HG02610 (cell line): Measurements from ENCODE around the gene PTCRA.
"Not testable (repeated sequence)": the region's sequence is repeated elsewhere in the genome, so short reads cannot be mapped to it uniquely, and the experiment has no call there.

Source experiments
- ATAC-seq: cut with Tn5 transposase; IDR thresholded peaks from one replicate; pipeline ENCODE4 v1.9.1; 2021; ENCODE audit warnings: mild to moderate bottlenecking, moderate library complexity; ENCODE audit not compliant: unreplicated experiment

PTCRA gene

DNA sequence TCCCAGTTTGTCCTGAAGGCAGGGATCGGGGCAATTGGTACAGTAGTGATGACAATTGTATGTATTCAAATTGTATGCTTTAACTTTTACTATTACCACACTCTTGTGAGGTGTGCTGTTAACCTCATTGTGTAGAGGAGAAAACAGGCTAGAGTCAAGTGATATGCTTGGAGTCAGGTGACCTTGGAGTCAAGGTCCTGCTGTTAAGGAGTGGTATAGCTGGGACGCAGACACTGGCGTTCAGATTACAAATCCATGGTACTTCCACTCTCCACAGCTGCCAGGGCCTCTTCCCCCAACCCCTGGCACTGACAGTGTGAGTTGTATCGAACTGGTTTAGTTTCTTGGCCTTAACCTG, 23.9 kb downstream of the PTCRA start:
- no peak for ATAC-seq

GRCh38 chr6:42940493-42941045, 24.7 kb downstream of the PTCRA start:
- ATAC-seq, result no peak

DNA sequence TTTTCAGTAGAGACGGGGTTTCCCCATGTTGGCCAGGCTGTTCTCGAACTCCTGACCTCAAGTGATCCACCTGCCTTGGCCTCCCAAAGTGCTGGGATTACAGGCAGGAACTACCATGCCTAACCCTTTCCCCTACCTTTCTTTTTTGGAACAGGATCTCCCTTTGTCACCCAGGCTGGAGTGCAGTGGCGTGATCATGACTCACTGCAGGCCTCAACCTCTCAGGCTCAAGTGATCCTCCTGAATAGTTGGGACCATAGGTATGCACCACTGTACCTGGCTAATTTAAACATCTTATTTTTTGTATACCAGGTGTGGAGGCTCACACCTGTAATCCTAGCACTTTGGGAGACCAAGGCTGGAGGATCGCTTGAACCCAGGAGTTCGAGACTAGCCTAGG, 25.5 kb downstream of the PTCRA start:
- ATAC-seq, result not testable (repeated sequence)

DNA sequence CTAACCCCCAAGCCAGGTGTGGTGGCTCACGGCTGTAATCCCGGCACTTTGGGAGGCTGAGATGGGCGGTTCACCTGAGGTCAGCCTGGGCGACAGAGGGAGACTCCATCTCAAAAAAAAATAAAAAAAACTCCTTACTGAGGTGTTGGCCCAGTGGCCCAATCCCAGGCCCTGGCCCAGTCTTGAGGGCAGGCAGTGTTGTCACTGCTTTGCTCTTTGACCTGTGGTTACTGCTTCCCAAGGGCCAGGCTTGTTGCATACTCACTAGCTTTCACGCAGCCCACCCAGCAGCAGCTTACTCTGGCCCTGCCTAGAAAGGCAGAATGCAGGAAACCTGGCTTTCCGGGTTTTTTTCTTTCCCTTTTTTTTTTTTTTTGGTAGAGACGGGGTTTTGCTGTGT, 26.6 kb downstream of the PTCRA start:
- ATAC-seq, result no peak

GRCh38 chr6:42947950-42948349, 32.1 kb downstream of the PTCRA start:
- ATAC-seq, result no peak

DNA sequence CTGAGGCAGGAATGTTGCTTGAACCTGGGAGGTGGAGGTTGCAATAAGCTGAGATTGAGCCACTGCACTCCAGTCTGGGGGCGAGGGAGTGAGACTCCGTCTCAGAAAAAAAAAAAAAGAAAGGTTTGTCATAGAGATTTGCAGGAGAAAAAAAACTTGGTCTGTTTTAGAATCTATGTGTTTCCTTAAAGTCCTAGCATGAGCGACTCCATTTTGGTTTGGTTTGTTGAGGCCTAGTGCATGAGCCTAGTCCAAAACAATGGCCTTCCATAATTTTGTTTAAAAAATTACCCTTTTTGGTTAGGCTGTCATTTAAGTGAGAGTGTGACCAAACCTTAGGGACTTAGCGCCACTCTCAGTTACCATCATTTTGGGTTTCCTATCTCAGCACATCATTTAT, 36.5 kb downstream of the PTCRA start:
- no peak for ATAC-seq

GRCh38 chr6:42954405-42954804, 38.6 kb downstream of the PTCRA start:
- ATAC-seq, result not testable (repeated sequence)

- ATAC-seq, result no peak
Observed at GRCh38 chr6:42958125-42958524, 42.3 kb downstream of the PTCRA start.

DNA sequence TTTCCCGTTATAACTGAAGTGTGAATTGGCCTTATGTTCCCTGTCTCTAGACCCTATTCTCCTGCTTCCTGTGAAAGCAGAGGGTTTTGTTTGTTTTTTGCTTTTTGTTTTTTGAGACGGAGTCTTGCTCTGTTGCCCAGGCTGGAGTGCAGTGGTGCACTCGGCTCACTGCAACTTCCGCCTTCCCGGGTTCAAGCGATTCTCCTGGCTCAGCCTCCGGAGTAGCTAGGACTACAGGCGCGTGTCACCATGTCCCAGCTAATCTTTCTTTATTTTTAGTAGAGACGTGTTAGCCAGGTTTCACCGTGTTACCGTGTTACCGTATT, 44.0 kb downstream of the PTCRA start:
- ATAC-seq, result no peak

DNA sequence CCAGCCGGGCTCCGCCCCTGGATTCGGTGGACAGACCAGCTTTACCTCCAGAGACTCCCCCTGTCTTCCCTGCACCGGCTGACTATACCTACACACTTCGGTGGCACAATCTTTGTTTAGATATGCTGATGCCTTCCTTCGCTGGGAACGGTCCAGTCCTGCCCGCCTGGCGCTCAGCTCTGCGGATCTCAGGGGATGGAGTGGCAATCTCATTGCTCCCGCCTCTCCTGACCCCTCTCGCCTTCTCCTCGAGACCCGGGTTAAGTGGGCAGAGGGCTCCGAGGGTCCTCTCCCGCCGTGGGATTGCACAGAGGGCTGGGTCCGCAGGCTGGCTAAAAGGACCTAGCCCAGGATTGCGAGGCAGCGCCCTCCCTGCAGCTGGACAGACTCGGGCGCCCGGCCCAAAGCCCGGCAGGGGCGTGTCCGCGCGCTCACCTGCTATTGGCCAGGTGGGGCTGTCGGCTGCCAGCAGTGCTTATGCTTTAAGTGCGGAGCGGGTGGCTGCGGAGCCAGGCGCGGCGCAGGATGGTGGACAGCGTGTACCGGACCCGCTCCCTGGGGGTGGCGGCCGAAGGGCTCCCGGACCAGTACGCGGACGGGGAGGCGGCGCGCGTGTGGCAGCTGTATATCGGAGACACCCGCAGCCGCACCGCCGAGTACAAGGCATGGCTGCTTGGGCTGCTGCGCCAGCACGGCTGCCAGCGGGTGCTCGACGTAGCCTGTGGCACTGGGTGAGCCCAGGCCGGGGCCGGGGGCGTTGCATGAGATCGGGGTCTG, 44.6 kb downstream of the PTCRA start, which contains the start of gene GNMT:
Gene GNMT, plus strand, starts transcription at position 512 of the 777 bp plus-strand sequence. Its CDS starts 14 bp downstream, at position 526.
- ATAC-seq, result no peak

DNA sequence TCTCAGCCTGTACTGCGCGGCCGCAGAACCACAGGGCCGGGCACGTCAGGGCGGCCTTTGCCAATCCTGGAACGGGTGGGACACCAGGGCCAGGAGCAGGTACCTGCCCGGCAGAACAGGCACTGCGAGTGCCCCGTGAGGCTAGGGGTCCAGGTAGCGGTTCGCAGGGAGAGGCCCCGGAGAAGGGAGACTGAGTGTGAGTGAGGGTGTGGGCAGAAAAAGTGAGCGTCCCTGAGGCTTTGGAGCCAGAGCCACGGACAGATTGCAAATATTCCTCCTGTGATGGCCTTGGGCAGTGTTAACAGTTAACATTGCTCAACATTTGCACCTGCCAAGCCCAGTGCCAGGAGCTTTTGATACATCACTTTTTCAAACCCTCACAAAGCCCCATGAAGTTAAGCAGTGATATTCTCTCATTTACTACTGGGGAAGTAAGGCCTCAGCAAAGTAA, 45.2 kb downstream of the PTCRA start:
- no peak for ATAC-seq

DNA sequence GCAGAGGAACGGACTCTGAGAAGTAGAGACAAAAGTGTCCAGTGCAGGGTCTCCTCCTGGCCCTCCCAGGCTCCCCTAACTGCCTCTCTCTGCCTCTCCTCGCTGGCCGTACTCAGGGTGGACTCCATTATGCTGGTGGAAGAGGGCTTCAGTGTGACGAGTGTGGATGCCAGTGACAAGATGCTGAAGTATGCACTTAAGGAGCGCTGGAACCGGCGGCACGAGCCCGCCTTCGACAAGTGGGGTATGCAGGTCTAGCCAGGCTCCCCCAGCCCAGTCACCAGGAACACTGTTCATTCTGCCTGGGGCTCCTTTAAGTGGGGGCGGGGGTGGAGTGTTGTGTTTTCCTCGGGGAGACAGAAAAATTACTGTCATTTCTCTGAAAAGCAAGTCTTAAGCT, 46.2 kb downstream of the PTCRA start:
- no peak for ATAC-seq

DNA sequence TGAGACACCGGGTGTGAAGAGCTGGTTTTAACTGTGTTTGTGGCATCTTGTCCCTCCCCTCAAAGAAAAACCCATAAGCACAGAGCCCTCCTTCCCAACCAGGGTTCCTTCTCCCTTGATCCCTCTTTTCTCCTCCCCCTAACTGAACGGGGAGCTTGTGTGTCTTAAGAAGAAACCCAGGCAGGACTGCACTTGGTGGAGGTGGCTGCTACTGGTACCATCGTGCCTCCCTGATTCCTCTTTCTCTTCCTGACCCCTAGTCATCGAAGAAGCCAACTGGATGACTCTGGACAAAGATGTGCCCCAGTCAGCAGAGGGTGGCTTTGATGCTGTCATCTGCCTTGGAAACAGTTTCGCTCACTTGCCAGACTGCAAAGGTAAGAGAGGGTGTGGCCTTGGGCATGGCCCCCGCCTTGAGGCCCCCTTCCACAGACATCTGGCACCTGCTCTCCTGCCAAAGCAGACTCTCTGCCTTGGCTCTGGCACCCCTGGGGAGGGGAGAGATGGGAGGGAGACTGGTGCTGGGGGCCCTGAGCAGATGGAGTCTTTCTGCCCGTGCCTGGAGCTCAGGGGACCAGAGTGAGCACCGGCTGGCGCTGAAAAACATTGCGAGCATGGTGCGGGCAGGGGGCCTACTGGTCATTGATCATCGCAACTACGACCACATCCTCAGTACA, 46.8 kb downstream of the PTCRA start:
- no peak for ATAC-seq

GRCh38 chr6:42963179-42963854, 47.5 kb downstream of the PTCRA start:
- ATAC-seq, result no peak

DNA sequence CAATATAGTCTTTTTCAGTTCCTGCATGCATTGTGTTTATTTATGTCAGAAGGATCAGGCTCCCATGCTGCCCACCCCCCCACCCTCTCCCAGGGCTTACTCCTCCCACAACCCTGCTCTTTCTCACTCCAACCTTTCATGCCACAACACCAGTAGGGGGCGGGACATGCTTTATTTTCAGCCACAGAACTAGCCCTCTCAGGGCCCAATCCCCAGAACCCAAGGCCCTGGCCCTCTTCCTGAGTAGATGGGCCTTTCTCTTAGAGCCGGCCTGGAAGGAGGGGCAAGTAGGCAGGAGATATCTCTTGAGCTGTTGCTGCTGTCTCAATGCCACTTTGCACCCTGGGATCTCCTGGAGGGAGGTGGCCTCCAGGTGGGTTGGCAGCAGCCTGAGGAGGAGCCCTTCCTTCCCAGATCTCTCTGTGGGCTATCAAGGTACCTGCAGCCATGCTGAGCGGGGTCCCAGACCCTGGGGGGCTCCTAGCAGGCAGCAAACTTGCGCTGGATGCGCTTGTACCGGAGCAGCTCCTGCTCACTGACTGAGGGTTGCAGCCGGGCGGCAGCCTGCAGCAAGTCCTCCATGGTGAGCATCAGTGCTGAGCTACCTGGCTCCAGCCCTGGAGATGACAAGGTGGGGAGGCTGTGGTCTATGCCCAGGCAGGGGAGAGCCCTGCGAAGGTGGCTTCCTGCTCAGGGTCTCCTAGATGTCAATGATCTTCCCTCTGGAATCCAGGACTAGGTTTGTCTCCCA, 48.2 kb downstream of the PTCRA start:
- ATAC-seq, result no peak

DNA sequence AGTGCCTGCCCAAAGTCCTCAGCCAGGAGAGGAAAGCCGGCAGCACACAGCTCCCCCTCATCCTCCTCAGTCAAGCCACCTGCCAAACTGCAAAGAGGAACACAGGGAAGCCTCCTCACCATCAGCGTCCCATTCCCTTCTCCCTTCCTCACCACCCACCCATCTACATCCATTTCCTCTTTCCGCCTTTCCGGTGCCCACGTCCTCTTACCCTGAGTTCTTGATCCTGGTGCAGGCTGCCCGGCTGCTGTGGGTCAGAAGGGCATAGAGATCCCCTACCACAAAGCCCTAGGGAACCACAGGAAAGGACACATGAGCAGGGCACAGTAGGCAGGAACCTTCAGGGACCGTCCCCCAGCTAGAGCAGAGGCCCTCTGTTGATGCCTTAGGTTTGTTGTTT, 50.7 kb downstream of the PTCRA start:
- no peak for ATAC-seq

- ATAC-seq, result no peak
Observed at GRCh38 chr6:42967228-42967627, 51.4 kb downstream of the PTCRA start.

DNA sequence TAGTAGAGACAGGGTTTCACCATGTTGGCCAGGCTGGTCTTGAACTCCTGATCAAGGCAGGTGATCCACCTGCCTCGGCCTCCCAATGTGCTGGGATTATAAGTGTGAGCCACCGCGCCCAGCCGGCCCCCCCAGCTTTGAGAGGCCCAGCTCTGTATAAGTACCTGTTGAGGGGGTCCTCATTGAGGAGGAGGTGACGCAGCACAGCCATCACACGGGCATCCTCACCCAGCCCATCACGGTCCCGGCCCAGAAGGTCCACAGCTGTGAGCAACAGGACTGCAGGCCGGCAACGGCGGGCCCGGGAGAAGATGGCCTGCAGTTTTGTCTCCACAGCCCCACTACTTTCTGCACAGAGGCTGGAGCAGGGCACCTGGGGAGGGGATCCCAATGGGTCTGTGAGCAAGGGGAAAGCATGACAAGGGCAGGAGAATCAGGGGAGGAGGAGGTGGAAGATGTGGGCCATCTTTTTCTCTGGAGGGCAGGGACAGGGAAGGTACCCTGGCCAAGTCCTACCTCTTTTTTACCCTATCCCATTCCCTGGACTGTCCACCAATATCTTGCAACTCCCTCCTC, 52.4 kb downstream of the PTCRA start:
- no peak for ATAC-seq

- no peak for ATAC-seq
Observed at GRCh38 chr6:42968783-42969182, 52.9 kb downstream of the PTCRA start.

DNA sequence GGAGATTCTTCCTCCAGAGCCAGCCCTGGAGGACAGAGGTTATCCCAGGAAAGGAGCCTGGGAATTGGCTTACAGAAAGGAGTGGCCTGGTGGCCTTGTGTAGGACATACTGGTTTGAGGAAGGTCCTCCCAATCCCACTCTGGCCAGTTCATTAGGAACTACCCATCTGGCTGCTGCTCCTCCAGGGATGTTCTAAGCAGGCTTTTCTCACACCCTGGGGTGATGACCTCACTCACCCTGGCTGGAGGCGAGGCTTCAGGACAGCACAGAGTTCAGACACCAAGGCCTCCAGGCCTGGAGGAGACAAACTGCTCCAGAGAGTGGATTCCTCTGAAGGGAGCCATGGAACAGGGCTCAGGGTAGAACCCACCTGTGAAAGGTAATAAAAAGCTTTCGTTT, 53.6 kb downstream of the PTCRA start:
- ATAC-seq, result no peak

DNA sequence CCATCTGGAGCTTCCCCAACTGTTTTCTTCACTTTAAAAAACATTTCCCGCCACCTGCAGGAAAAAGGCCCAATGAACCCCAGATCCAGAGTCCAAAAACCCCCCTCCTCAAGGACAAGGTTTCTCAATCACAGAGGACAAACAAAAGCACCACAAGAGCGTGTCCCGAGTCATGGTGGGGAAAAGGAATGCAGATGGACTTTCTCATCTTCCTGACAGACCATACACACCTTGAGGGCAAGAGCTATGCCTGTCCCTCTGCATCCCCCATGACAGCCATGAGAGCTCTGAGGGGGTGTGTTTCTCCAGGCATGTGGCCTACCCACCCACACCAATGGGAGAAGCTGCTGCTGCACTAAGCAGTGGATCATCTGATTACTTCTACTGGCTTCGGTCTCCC, 54.1 kb downstream of the PTCRA start:
- ATAC-seq, result no peak
